SU-DHL-6 (cell line): ENCODE measurements around the gene ERBB4.

Experiments
- EZH2phosphoT487 ChIP-seq: fragments of 200-600 bp; sonication (generic), shearing (Covaris generic); conservative IDR thresholded peaks from 2 replicates; pipeline ENCODE4 v1.6.1; 2018; ENCODE audit warnings: mild to moderate bottlenecking, antibody characterized with exemption, low read length, moderate library complexity, mixed read lengths
- TF ChIP-seq, protein P1 (sequence below): fragments of 200-600 bp; sonication (generic); IDR thresholded peaks from one replicate; pipeline ENCODE4 v1.5.1; 2017; ENCODE audit warnings: antibody characterized with exemption, mild to moderate bottlenecking, low read length, moderate library complexity; ENCODE audit not compliant: insufficient read depth, poor library complexity, severe bottlenecking

DNA sequence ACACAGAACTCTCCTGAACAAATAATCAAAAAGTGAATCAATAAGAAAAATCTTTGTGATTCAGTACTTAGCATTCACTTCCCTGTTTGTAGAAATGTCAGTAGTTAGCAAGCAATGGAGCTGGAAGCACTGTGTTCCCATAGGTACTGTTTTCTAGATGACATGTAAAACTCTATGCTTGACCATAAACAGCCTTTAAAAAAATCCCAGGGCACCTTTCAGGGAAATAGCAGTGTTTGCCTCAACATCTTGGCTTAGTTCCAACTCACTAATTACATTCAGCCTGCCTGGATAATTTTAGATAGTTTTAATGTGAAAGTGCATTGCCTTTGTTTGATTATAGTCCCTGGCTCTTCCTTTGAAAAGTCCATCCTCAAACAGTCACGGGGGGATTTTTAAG, 721.8 kb downstream of the ERBB4 start:
- TF ChIP-seq, protein P1, sequence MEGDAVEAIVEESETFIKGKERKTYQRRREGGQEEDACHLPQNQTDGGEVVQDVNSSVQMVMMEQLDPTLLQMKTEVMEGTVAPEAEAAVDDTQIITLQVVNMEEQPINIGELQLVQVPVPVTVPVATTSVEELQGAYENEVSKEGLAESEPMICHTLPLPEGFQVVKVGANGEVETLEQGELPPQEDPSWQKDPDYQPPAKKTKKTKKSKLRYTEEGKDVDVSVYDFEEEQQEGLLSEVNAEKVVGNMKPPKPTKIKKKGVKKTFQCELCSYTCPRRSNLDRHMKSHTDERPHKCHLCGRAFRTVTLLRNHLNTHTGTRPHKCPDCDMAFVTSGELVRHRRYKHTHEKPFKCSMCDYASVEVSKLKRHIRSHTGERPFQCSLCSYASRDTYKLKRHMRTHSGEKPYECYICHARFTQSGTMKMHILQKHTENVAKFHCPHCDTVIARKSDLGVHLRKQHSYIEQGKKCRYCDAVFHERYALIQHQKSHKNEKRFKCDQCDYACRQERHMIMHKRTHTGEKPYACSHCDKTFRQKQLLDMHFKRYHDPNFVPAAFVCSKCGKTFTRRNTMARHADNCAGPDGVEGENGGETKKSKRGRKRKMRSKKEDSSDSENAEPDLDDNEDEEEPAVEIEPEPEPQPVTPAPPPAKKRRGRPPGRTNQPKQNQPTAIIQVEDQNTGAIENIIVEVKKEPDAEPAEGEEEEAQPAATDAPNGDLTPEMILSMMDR: no peak
- TF ChIP-seq EZH2phosphoT487: no peak
